GM21825 (cell line): ENCODE measurements around the gene IDUA.

Source experiments
- ATAC-seq: cut with Tn5 transposase; IDR thresholded peaks from one replicate; pipeline ENCODE4 v1.9.1; 2021; ENCODE audit warnings: mild to moderate bottlenecking, moderate library complexity; ENCODE audit not compliant: unreplicated experiment

IDUA gene

GRCh38 chr4:1013225-1014073 is 26.6 kb downstream of the IDUA start:
- no peak for ATAC-seq

GRCh38 chr4:1014291-1015167 is 27.7 kb downstream of the IDUA start:
- ATAC-seq: no peak

- ATAC-seq: no peak
Measured at GRCh38 chr4:1015179-1015578, 28.3 kb downstream of the IDUA start.

GRCh38 chr4:1015746-1016145 is 28.9 kb downstream of the IDUA start:
- ATAC-seq: no peak

GRCh38 chr4:1017211-1017610 is 30.4 kb downstream of the IDUA start:
- ATAC-seq: no peak

- no peak for ATAC-seq
Measured at GRCh38 chr4:1017706-1018105, 30.9 kb downstream of the IDUA start.

- no peak for ATAC-seq
Measured at GRCh38 chr4:1018147-1019020, 31.5 kb downstream of the IDUA start.

GRCh38 chr4:1019320-1019719 is 32.5 kb downstream of the IDUA start:
- ATAC-seq: no peak

- no peak for ATAC-seq
Measured at GRCh38 chr4:1019729-1020470, 33.1 kb downstream of the IDUA start.

GRCh38 chr4:1021386-1022050 is 34.7 kb downstream of the IDUA start:
- peak; percentile 81 for ATAC-seq

GRCh38 chr4:1022051-1022738 is 35.4 kb downstream of the IDUA start:
- no peak for ATAC-seq

GRCh38 chr4:1022739-1023066 is 35.9 kb downstream of the IDUA start:
- no peak for ATAC-seq

GRCh38 chr4:1023075-1023640 is 36.3 kb downstream of the IDUA start:
- no peak for ATAC-seq

- ATAC-seq: no peak
Measured at GRCh38 chr4:1023895-1024740, 37.3 kb downstream of the IDUA start.

- ATAC-seq: no peak
Measured at GRCh38 chr4:1024882-1025545, 38.2 kb downstream of the IDUA start.

GRCh38 chr4:1026115-1026514 is 39.3 kb downstream of the IDUA start:
- peak; percentile 59 for ATAC-seq

- no peak for ATAC-seq
Measured at GRCh38 chr4:1027219-1027914, 40.5 kb downstream of the IDUA start.
